Dendritic cell treated with granulocyte-macrophage colony-stimulating factor and Interleukin-4, amounts not matched to agents 40 ng/mL and 50 ng/mL, for 4 days (primary cell): ENCODE results near the gene TMEM236.
"Not testable (repeated sequence)": the region's sequence is repeated elsewhere in the genome, so short reads cannot be mapped to it uniquely, and the experiment has no call there.

Source experiments
- H3K27ac Mint-ChIP-seq: one replicate; pipeline ENCODE4 v1.8.0; 2022; ENCODE audit warnings: mild to moderate bottlenecking, mixed read lengths
- H3K27me3 Mint-ChIP-seq: one replicate; pipeline ENCODE4 v1.8.0; 2022; ENCODE audit warnings: mild to moderate bottlenecking, mixed read lengths
- H3K36me3 Mint-ChIP-seq: one replicate; pipeline ENCODE4 v1.8.0; 2022; ENCODE audit warnings: low read depth, mixed read lengths
- H3K4me1 Mint-ChIP-seq: one replicate; pipeline ENCODE4 v1.8.0; 2022; ENCODE audit warnings: low read depth, mixed read lengths
- H3K4me3 Mint-ChIP-seq: one replicate; pipeline ENCODE4 v1.8.0; 2022; ENCODE audit warnings: mild to moderate bottlenecking, moderate library complexity, mixed read lengths
- H3K9me3 Mint-ChIP-seq: one replicate; pipeline ENCODE4 v1.8.0; 2022; ENCODE audit warnings: mixed read lengths
- intact Hi-C: fragments of 100-400 bp; cut with micrococcal nuclease; formaldehyde crosslinking; loops from one replicate; pipeline ENCODE4 v1.15.0; 2022

TMEM236 gene, protein sequence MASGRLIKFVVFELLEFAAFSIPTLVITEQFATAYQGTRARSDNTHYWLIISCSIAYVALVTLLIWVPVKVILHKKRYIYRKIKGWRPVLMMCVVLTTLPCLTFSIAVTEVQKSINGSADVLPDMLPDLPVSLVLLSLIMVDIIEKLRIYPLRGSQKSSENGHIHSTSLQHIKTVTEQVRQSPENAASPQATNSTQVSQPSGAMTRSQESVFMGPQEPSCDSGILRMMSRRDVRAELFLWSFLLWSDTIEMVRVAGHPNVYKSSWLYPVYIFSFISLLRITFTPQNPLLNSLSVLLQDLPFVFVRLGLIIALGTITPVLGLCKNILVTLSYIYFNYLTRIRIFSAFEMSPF

GRCh38 chr10:17751781-17752445 is at the start of gene TMEM236:
TSS of gene TMEM236 (plus strand) at chr10:17752201. CDS start at chr10:17752296, 95 bp downstream.
- Mint-ChIP-seq H3K36me3 (no peaks in the 10 kb centered on the region), H3K4me1 (peaks cover 41% of the 10 kb centered on the region), H3K27ac (no peak within 1 kb of the TSS), H3K4me3 (no peak within 1 kb of the TSS), H3K27me3 (no peaks in the 10 kb centered on the region), H3K9me3 (no peaks in the 10 kb centered on the region)
- intact Hi-C loops: no loop called here

DNA sequence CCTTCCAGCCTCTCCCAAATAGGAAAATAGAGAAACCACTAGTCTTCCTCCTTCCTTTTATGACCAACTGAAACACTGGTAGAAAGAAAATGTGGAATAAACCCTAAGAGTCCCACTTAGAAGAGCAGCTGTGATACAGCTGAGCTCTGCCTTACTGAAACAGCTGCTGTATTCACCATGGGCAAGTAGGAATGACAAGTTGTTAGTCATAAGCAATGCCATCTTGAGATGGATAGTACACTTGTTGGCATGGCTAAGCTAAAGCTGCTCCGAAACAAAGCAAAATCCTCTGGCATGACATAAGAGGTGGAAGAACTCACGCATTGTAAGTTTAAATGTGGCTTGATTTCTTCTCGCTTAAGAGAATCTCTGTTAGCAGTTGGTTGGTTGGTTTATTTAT is 48.3 kb upstream of the TMEM236 start:
- no peaks in the 10 kb centered on the region for H3K9me3 Mint-ChIP-seq
- no peaks in the 10 kb centered on the region for H3K4me1 Mint-ChIP-seq
- H3K36me3 Mint-ChIP-seq: peaks cover 52% of the 10 kb centered on the region
- no peaks in the 10 kb centered on the region for H3K27me3 Mint-ChIP-seq
- intact Hi-C loops: no loop called here
- no peak overlapping the region for H3K27ac Mint-ChIP-seq
- H3K4me3 Mint-ChIP-seq: no peak overlapping the region

GRCh38 chr10:17708821-17709220 is 43.2 kb upstream of the TMEM236 start:
- H3K4me1 Mint-ChIP-seq: no peaks in the 10 kb centered on the region
- peaks cover 80% of the 10 kb centered on the region for H3K36me3 Mint-ChIP-seq
- no peaks in the 10 kb centered on the region for H3K27me3 Mint-ChIP-seq
- intact Hi-C loops: no loop called here
- H3K9me3 Mint-ChIP-seq: no peaks in the 10 kb centered on the region
- H3K4me3 Mint-ChIP-seq: no peak overlapping the region
- no peak overlapping the region for H3K27ac Mint-ChIP-seq

DNA sequence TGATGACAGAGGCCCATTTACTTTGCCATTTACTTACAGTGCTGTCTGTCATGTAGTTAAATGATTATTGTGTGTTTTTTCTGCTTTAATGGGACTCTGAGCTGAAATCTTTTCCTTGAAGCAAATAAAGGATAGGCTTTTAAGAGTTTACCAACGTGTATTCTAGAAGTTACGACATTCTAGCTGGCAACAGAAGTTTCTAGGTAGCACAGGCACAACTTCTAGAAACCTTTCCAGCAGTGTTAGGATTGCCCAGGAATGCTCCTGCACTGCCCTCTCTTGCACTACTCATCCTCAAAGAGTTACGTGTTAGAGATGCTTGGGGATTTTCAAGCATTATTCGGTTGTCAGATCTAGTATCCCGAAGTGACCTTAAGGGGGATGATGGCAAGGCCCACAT is 42.5 kb upstream of the TMEM236 start:
- Mint-ChIP-seq H3K27ac (no peak overlapping the region), H3K9me3 (no peaks in the 10 kb centered on the region), H3K36me3 (peaks cover 87% of the 10 kb centered on the region), H3K4me3 (no peak overlapping the region), H3K27me3 (no peaks in the 10 kb centered on the region), H3K4me1 (no peaks in the 10 kb centered on the region)
- intact Hi-C loops: no loop called here

DNA sequence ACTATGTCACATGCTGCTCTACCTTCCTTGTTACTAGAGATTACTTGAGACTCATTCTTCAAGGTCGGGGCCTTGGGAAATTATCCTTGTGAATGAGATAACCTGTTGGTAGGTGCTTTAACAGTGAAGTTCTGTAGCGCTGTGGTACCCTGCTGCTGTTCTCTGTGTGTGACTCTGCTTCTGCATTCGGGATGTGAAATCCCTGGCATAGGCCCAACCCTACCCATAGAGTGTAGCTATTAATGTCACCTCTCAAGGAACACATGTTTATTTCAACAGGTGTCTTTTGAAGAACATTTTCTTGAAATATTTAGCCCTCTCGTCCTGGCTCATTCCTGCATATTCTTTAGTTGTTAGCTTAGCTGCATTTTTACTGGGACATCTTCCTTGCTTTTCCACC is 41.8 kb upstream of the TMEM236 start:
- no peaks in the 10 kb centered on the region for H3K27me3 Mint-ChIP-seq
- H3K4me1 Mint-ChIP-seq: no peaks in the 10 kb centered on the region
- peaks cover 87% of the 10 kb centered on the region for H3K36me3 Mint-ChIP-seq
- H3K9me3 Mint-ChIP-seq: no peaks in the 10 kb centered on the region
- H3K27ac Mint-ChIP-seq: no peak overlapping the region
- intact Hi-C loops: no loop called here
- no peak overlapping the region for H3K4me3 Mint-ChIP-seq

GRCh38 chr10:17712053-17712452 is 39.9 kb upstream of the TMEM236 start:
- Mint-ChIP-seq H3K4me3 (no peak overlapping the region), H3K27ac (no peak overlapping the region), H3K9me3 (no peaks in the 10 kb centered on the region), H3K27me3 (no peaks in the 10 kb centered on the region), H3K4me1 (no peaks in the 10 kb centered on the region), H3K36me3 (peaks cover 76% of the 10 kb centered on the region)
- intact Hi-C loops: no loop called here

DNA sequence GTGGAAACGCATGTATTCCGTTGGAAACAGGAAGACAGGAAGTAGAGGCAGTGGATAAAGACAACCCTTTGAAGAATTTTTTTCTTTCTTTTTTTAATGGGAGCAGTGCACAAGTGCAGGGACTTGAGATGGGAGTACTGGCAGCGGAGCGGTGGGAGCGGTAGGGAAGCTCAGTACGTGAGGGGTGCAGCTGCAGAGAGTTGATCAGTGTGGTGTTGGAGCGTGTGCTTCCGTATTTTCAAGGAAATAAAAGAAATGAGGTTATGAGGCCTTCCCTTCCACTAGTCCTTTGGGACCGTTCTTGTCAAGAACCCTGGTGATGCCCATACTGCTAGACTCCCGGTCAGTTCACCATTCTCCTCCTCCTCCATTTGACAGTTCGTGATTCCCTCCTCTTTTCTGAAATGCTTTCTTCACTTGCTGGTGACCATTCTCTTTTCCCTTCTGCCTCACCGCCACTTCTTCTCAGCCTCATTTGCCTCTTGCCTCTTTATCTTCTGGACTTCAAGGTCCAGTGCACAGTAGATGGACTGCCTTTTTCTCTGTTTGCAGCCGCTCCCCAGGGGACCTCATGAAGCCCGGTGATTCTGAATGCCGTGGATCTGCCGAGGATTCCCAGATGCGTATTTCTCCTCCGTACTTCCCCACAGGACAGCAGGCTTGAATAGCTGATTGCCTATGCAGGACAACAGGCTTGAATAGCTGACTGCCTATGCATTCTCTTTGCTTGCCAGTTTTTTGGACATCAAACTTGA is 39.1 kb upstream of the TMEM236 start:
- Mint-ChIP-seq H3K4me1 (no peaks in the 10 kb centered on the region), H3K36me3 (peaks cover 78% of the 10 kb centered on the region), H3K4me3 (no peak overlapping the region), H3K27ac (no peak overlapping the region), H3K27me3 (no peaks in the 10 kb centered on the region), H3K9me3 (no peaks in the 10 kb centered on the region)
- intact Hi-C loops: no loop called here

- Mint-ChIP-seq H3K36me3 (peaks cover 75% of the 10 kb centered on the region), H3K27me3 (no peaks in the 10 kb centered on the region)
Observed at GRCh38 chr10:17713758-17714157, 38.2 kb upstream of the TMEM236 start.

DNA sequence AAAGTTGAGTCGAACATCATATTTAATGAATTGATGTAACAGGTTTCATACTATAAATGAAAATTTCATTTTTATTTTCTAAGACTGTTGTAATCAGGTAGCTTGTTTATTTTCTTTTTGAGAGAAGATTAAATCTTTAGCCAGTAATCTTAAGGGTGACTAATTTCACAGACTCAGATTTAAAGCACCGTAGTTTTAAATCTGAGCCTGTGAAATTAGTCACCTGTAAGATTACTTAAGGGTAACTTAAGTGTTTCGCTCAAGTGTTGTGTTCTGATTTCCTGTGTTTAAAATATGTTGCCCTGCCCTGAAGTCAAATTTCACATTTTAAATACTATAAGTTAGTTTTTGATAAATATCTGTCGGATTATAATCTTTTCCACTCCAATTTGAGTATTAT is 35.8 kb upstream of the TMEM236 start:
- Mint-ChIP-seq H3K9me3 (peaks cover 9% of the 10 kb centered on the region), H3K36me3 (peaks cover 71% of the 10 kb centered on the region), H3K4me3 (no peak overlapping the region), H3K27ac (no peak overlapping the region), H3K27me3 (no peaks in the 10 kb centered on the region), H3K4me1 (no peaks in the 10 kb centered on the region)
- intact Hi-C loops: no loop called here

More at GRCh38 chr10:17713758-17714157, 38.2 kb upstream of the TMEM236 start:
- no peak overlapping the region for H3K27ac Mint-ChIP-seq
- intact Hi-C loops: no loop called here
- no peaks in the 10 kb centered on the region for H3K9me3 Mint-ChIP-seq
- no peaks in the 10 kb centered on the region for H3K4me1 Mint-ChIP-seq
- no peak overlapping the region for H3K4me3 Mint-ChIP-seq

- H3K4me1 Mint-ChIP-seq, intact Hi-C loops, H3K4me3 Mint-ChIP-seq: not testable (repeated sequence)
Observed at GRCh38 chr10:17722317-17723014, 29.5 kb upstream of the TMEM236 start.

GRCh38 chr10:17725703-17726102 is 26.3 kb upstream of the TMEM236 start:
- peaks cover 8% of the 10 kb centered on the region for H3K9me3 Mint-ChIP-seq
- no peak overlapping the region for H3K27ac Mint-ChIP-seq
- H3K4me1 Mint-ChIP-seq: peaks cover 4% of the 10 kb centered on the region
- intact Hi-C loops: no loop called here
- no peaks in the 10 kb centered on the region for H3K27me3 Mint-ChIP-seq
- peaks cover 24% of the 10 kb centered on the region for H3K36me3 Mint-ChIP-seq
- no peak overlapping the region for H3K4me3 Mint-ChIP-seq

More at GRCh38 chr10:17722317-17723014, 29.5 kb upstream of the TMEM236 start:
- not testable (repeated sequence) for H3K27me3 Mint-ChIP-seq, H3K27ac Mint-ChIP-seq
- Mint-ChIP-seq H3K36me3 (peaks cover 44% of the 10 kb centered on the region), H3K9me3 (peaks cover 17% of the 10 kb centered on the region)

GRCh38 chr10:17729630-17730029 is 22.4 kb upstream of the TMEM236 start:
- H3K27ac Mint-ChIP-seq: no peak overlapping the region

GRCh38 chr10:17730667-17731066 is 21.3 kb upstream of the TMEM236 start:
- Mint-ChIP-seq H3K36me3 (no peaks in the 10 kb centered on the region), H3K9me3 (no peaks in the 10 kb centered on the region), H3K27ac (no peak overlapping the region), H3K4me3 (no peak overlapping the region), H3K27me3 (no peaks in the 10 kb centered on the region), H3K4me1 (peaks cover 21% of the 10 kb centered on the region)
- intact Hi-C loops: no loop called here

More at GRCh38 chr10:17729630-17730029, 22.4 kb upstream of the TMEM236 start:
- no peak overlapping the region for H3K4me3 Mint-ChIP-seq
- H3K36me3 Mint-ChIP-seq: no peaks in the 10 kb centered on the region
- no peaks in the 10 kb centered on the region for H3K9me3 Mint-ChIP-seq
- H3K27me3 Mint-ChIP-seq: no peaks in the 10 kb centered on the region
- intact Hi-C loops: no loop called here
- H3K4me1 Mint-ChIP-seq: peaks cover 13% of the 10 kb centered on the region
